Mammary epithelial cell (primary cell): ENCODE measurements around the gene CRYGD.

Experiments used
- EZH2 ChIP-seq: IDR thresholded peaks from 2 replicates; pipeline ENCODE4 v1.6.1; 2012; ENCODE audit warnings: low read length, inconsistent platforms, borderline replicate concordance
- TF ChIP-seq, protein P1 (sequence below), 2 donors: IDR thresholded peaks in 1 of 2; conservative IDR thresholded peaks in 1 of 2; 2 replicates each; pipeline ENCODE4 v1.5.1; 2011 to 2012; ENCODE audit warnings: inconsistent platforms in 2 of 2, low read length in 2 of 2, mild to moderate bottlenecking in 2 of 2, control low read depth in 1 of 2, low read depth in 1 of 2; ENCODE audit not compliant: insufficient read depth in 1 of 2; ENCODE audit errors: extremely low read depth in 1 of 2

DNA sequence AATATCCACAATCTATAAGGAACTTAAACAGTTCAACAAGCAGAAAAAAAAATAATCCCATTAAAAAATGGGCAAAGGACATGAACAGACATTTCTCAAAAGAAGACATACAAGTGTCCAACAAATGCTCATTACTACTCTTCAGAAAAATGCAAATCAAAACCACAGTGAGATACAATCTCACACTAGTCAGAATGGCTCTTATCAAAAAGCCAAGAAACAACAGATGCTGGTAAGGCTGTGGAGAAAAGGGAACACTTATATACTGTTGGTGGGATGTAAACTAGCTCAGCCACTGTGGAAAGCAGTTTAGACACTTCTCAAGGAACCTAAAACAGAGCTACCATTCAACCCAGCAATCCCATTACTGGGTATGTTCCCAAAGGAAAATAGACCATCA, 28.8 kb upstream of the CRYGD start:
- no peak for TF ChIP-seq EZH2
- TF ChIP-seq, protein P1, sequence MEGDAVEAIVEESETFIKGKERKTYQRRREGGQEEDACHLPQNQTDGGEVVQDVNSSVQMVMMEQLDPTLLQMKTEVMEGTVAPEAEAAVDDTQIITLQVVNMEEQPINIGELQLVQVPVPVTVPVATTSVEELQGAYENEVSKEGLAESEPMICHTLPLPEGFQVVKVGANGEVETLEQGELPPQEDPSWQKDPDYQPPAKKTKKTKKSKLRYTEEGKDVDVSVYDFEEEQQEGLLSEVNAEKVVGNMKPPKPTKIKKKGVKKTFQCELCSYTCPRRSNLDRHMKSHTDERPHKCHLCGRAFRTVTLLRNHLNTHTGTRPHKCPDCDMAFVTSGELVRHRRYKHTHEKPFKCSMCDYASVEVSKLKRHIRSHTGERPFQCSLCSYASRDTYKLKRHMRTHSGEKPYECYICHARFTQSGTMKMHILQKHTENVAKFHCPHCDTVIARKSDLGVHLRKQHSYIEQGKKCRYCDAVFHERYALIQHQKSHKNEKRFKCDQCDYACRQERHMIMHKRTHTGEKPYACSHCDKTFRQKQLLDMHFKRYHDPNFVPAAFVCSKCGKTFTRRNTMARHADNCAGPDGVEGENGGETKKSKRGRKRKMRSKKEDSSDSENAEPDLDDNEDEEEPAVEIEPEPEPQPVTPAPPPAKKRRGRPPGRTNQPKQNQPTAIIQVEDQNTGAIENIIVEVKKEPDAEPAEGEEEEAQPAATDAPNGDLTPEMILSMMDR (conservative IDR thresholded peaks at IDR 0.05 in 1 of 2, IDR thresholded peaks at IDR 0.05 in 1 of 2; ENCODE audit: extremely low read depth in 1 of 2, insufficient read depth in 1 of 2, low read depth in 1 of 2, low read length in 2 of 2) = no peak
